DMS79 treated with DMSO at 0.1 percent for 48 hours (cell line): ENCODE results near the gene TMPO.
A peak's percentile ranks its signal among the peaks of the same experiment; 100 is the strongest.
"Not testable (repeated sequence)": the region's sequence is repeated elsewhere in the genome, so short reads cannot be mapped to it uniquely, and the experiment has no call there.

Experiments
- DNase-seq: peaks from one replicate; lab custom pipeline; 2025; lab: John Stamatoyannopoulos, UW

The TMPO gene

GRCh38 chr12:98578821-98579220 lies 63.4 kb downstream of the TMPO start:
- no peak for DNase-seq

- no peak for DNase-seq
Measured at GRCh38 chr12:98579347-98579746, 64.0 kb downstream of the TMPO start.

GRCh38 chr12:98579835-98580234 lies 64.4 kb downstream of the TMPO start:
- no peak for DNase-seq

GRCh38 chr12:98580695-98581094 lies 65.3 kb downstream of the TMPO start:
- DNase-seq: no peak

- DNase-seq: no peak
Measured at GRCh38 chr12:98581101-98581500, 65.7 kb downstream of the TMPO start.

GRCh38 chr12:98582093-98582492 lies 66.7 kb downstream of the TMPO start:
- no peak for DNase-seq

- DNase-seq: peak; percentile 77
Measured at GRCh38 chr12:98587084-98587483, 71.7 kb downstream of the TMPO start.

- no peak for DNase-seq
Measured at GRCh38 chr12:98591209-98591608, 75.8 kb downstream of the TMPO start.

- DNase-seq: no peak
Measured at GRCh38 chr12:98592825-98593322, 77.5 kb downstream of the TMPO start.

- peak; percentile 97 for DNase-seq
Measured at GRCh38 chr12:98593351-98594049, 78.1 kb downstream of the TMPO start, which contains the start of gene SLC25A3. Gene SLC25A3, plus strand, starts transcription at chr12:98593686. Its CDS starts 293 bp downstream, at chr12:98593979.

- DNase-seq: peak; percentile 18
Measured at GRCh38 chr12:98594050-98594835, 78.9 kb downstream of the TMPO start.

GRCh38 chr12:98595243-98595988 lies 80.0 kb downstream of the TMPO start:
- DNase-seq: no peak

- DNase-seq: not testable (repeated sequence)
Measured at GRCh38 chr12:98597313-98597712, 81.9 kb downstream of the TMPO start.
